Gastroesophageal sphincter (tissue), 4 donors: ENCODE results near the gene ZNF213. TPM values are rescaled to one million over a fixed set of nuclear protein-coding genes. Genes with fewer than 3 reads are reported as not detected.

Source experiments
- ATAC-seq: fragments of 150-250 bp; one replicate; pipeline ENCODE4 v1.9.1; 2016; ENCODE audit warnings: mild to moderate bottlenecking, moderate library complexity
- H3K27ac ChIP-seq, 4 donors: fragments of 200-600 bp; sonication (generic) in 3 of 4; 1 replicate in 3 of 4; 2 replicates in 1 of 4; pipeline ENCODE4 v1.5.1; 2016 to 2019
- H3K27me3 ChIP-seq: fragments of 200-600 bp; sonication (generic); one replicate; pipeline ENCODE4 v1.5.1; 2019
- H3K36me3 ChIP-seq, 2 donors: fragments of 200-600 bp; sonication (generic); one replicate each; pipeline ENCODE4 v1.5.1; 2019; ENCODE audit warnings: control low read depth in 1 of 2
- H3K4me1 ChIP-seq, 3 donors: fragments of 200-600 bp; sonication (generic); 1 replicate in 2 of 3; 2 replicates in 1 of 3; pipeline ENCODE4 v1.5.1; 2016 to 2019; ENCODE audit warnings: control low read depth in 2 of 3
- H3K4me3 ChIP-seq, 2 donors: fragments of 200-600 bp; sonication (generic); one replicate each; pipeline ENCODE4 v1.5.1; 2019; ENCODE audit warnings: mild to moderate bottlenecking in 1 of 2, moderate library complexity in 1 of 2
- H3K9me3 ChIP-seq, 3 donors: fragments of 200-600 bp; sonication (generic); one replicate each; pipeline ENCODE4 v1.5.1; 2017 to 2019; ENCODE audit warnings: control low read depth in 2 of 3
- CTCF ChIP-seq, 4 experiments: fragments of 200-600 bp in 2 of 4; fragments of 450-650 bp in 2 of 4; sonication (generic) in 1 of 4; IDR thresholded peaks; one replicate each; pipeline ENCODE4 v1.5.1; 2017 to 2019; ENCODE audit warnings: antibody characterized with exemption in 4 of 4, mild to moderate bottlenecking in 2 of 4, moderate library complexity in 2 of 4
- EP300 ChIP-seq: sonication (generic); formaldehyde crosslinking; IDR thresholded peaks from one replicate; pipeline ENCODE4 v1.6.1; 2017; ENCODE audit warnings: antibody characterized with exemption, mild to moderate bottlenecking
- POLR2A ChIP-seq, 2 donors: fragments of 450-650 bp; IDR thresholded peaks; one replicate each; pipeline ENCODE4 v1.6.1; 2017; ENCODE audit warnings: antibody characterized with exemption in 2 of 2, mild to moderate bottlenecking in 2 of 2, moderate library complexity in 1 of 2
- POLR2AphosphoS5 ChIP-seq: sonication (generic); formaldehyde crosslinking; IDR thresholded peaks from one replicate; pipeline ENCODE4 v1.6.1; 2017; ENCODE audit warnings: antibody characterized with exemption
- WGBS, 2 donors: methylation state at CpG; one replicate each; pipeline ENCODE4 v1.1.5; 2018; ENCODE audit warnings: low coverage in 1 of 2; 5-methylcytosine and 5-hydroxymethylcytosine counted together
- total RNA-seq, 4 donors: library from RNA; depleted of rRNA; stranded (reverse); fragments of >200 nt; gene quantifications; one replicate each; pipeline ENCODE4 v1.1.0, GENCODE V29; 2016

Gene ZNF213
- total RNA-seq, 4 donors from 2014 or later, result 3.6 to 22.3 (median 12.2) TPM

- no peaks in the 10 kb centered on the region for H3K27me3 ChIP-seq
- peak within 1 kb of the TSS in 3 of 4 donors; percentile 73 to 84 (median 75) for H3K27ac ChIP-seq
- ATAC-seq, result peak; percentile 89
- no peaks in the 10 kb centered on the region for H3K9me3 ChIP-seq
- WGBS, 2 donors, result 16% methylated on average over 10 of the region's 23 CpGs; no CpG with 5 or more reads in 1 of the 2 donors
- TF ChIP-seq POLR2AphosphoS5 (no peak), CTCF (IDR thresholded peaks at IDR 0.05) (peak in 1 of 4 experiments; percentile 12)
- peaks cover 0 to 43% (median 16%) of the 10 kb centered on the region in 3 donors for H3K4me1 ChIP-seq
- peak within 1 kb of the TSS; percentile 45 to 82 for H3K4me3 ChIP-seq
- H3K36me3 ChIP-seq, result peaks cover 0 to 32% of the 10 kb centered on the region in 2 donors
These were observed 22.6 kb upstream of the ZNF213 start, which contains the start of gene ZNF205 for GRCh38 chr16:3112058-3112880. Gene ZNF205 (plus strand): TSS chr16:3112586. CDS start chr16:3113431, 845 bp downstream.

DNA sequence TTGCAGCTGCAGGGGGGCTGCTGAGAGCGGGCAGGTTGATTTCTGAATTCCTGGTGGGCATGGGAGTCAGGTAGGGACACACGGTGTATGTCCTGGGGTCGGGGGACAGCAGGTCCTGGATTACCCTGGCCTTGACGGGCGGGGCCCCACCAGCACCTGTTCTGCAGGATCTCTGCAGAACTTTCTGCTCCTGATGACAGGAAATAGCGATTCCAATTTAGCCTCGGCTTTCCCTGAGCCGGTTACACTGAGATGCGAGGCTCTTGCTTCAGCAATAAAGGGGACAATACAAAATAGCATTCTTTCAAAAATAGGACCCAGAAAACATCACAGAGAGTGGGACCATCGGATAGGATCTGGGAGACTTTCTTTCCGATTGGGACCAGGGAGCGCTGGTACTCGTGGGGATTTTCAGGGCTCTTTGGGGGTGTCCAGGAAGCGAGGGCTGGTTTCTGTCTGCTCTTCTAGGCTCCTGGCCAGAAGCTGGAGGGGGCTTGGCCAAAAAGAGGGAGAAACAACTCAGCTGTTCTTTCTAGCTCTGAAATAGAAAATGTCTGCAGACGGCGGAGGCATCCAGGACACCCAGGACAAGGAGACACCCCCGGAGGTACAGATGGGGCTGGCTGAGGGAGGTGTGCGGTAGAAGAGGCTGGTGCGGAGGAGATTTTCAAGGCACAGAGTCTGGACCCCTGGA is 21.8 kb upstream of the ZNF213 start:
- no peaks in the 10 kb centered on the region for H3K27me3 ChIP-seq
- H3K4me1 ChIP-seq, result peaks cover 0 to 41% (median 16%) of the 10 kb centered on the region in 3 donors
- peak overlapping the region; percentile 45 to 82 for H3K4me3 ChIP-seq
- no peaks in the 10 kb centered on the region for H3K9me3 ChIP-seq
- H3K36me3 ChIP-seq, result peaks cover 0 to 40% of the 10 kb centered on the region in 2 donors
- H3K27ac ChIP-seq, result peak overlapping the region in 3 of 4 donors; percentile 73 to 84 (median 75)
- WGBS, 2 donors, result 2 to 12% methylated on average over 6 to 12 of the region's 19 CpGs
- peak; percentile 7 for ATAC-seq
- no peak for TF ChIP-seq EP300

DNA sequence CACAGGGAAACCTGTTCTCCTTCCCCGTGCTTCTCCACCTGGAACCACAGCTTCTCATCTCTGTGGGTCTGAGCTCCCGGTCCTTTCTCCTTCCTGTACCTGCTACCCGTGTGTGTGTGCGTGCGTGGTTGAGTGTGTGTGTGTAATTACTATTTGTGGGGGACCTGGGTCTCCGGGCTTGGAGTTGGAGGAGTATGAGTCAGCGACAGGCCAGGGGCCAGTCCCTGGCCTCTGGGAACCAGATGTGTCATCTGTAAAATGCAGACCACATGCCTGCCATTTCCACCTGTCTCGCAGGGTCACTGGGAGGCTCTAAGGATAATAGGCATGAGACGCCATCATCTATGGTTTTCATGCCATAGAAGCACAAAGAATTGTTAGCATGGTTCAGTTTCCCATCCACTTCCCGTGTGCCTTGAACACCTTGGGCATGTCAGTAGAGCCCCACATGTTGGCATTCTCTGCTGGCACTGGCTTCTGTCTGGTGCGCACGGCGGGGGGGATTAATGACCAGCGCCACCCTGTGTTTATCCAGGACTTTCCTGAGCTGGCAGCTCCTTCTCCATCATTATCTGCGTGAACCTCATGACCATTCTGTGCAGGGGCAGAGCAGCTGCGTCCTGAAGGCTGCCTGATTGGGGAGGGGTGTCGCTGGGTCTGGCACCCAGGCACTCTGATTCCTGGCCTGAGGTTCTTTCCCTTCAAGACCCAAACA is 20.9 kb upstream of the ZNF213 start:
- TF ChIP-seq CTCF (IDR thresholded peaks at IDR 0.05) (no peak), EP300 (no peak), POLR2AphosphoS5 (no peak), POLR2A (IDR thresholded peaks at IDR 0.05) (no peak)
- Histone ChIP-seq H3K27ac (peak overlapping the region in 2 of 4 donors; percentile 73 to 84), H3K36me3 (peaks cover 0 to 48% of the 10 kb centered on the region in 2 donors), H3K9me3 (no peaks in the 10 kb centered on the region), H3K4me1 (peaks cover 0 to 41% (median 16%) of the 10 kb centered on the region in 3 donors), H3K4me3 (peak overlapping the region in 1 of 2 donors; percentile 82), H3K27me3 (no peaks in the 10 kb centered on the region)
- WGBS, 2 donors, result 34 to 70% methylated on average over 2 to 9 of the region's 17 CpGs
- ATAC-seq, result no peak

GRCh38 chr16:3115003-3115402 is 19.8 kb upstream of the ZNF213 start:
- WGBS, 2 donors, result 75 to 93% methylated on average over 1 to 5 of the region's 12 CpGs
- H3K4me3 ChIP-seq, result no peak overlapping the region
- no peaks in the 10 kb centered on the region for H3K9me3 ChIP-seq
- peaks cover 0 to 59% of the 10 kb centered on the region in 2 donors for H3K36me3 ChIP-seq
- TF ChIP-seq POLR2AphosphoS5, result no peak
- TF ChIP-seq EP300, result no peak
- no peak for TF ChIP-seq CTCF (IDR thresholded peaks at IDR 0.05)
- TF ChIP-seq POLR2A (IDR thresholded peaks at IDR 0.05), result no peak
- no peaks in the 10 kb centered on the region for H3K27me3 ChIP-seq
- no peak overlapping the region for H3K27ac ChIP-seq
- H3K4me1 ChIP-seq, result peaks cover 0 to 41% (median 16%) of the 10 kb centered on the region in 3 donors
- no peak for ATAC-seq

GRCh38 chr16:3115561-3115960 is 19.3 kb upstream of the ZNF213 start:
- no peak overlapping the region for H3K27ac ChIP-seq
- H3K4me3 ChIP-seq, result no peak overlapping the region
- H3K36me3 ChIP-seq, result peaks cover 0 to 65% of the 10 kb centered on the region in 2 donors
- TF ChIP-seq POLR2AphosphoS5 (no peak), CTCF (IDR thresholded peaks at IDR 0.05) (no peak), EP300 (no peak), POLR2A (IDR thresholded peaks at IDR 0.05) (no peak)
- H3K27me3 ChIP-seq, result no peaks in the 10 kb centered on the region
- peaks cover 0 to 41% (median 16%) of the 10 kb centered on the region in 3 donors for H3K4me1 ChIP-seq
- WGBS, 2 donors, result 93% methylated on average over 3 of the region's 14 CpGs; no CpG with 5 or more reads in 1 of the 2 donors
- no peak for ATAC-seq
- H3K9me3 ChIP-seq, result no peaks in the 10 kb centered on the region
